Type B pancreatic cell (in vitro differentiated cells): Measurements from ENCODE around the gene APLP2. TPM values are rescaled to one million over a fixed set of nuclear protein-coding genes. Genes with fewer than 3 reads are reported as not detected.
A peak's percentile ranks its signal among the peaks of the same experiment; 100 is the strongest.

Source experiments
- DNase-seq: peaks from one replicate; pipeline ENCODE4 v3.0.0; 2021; ENCODE audit warnings: mixed read lengths; ENCODE audit not compliant: unreplicated experiment; ENCODE audit errors: extremely low spot score
- H3K27ac Mint-ChIP-seq: 2 replicates; pipeline ENCODE4 v1.8.0; 2021; ENCODE audit warnings: mild to moderate bottlenecking, mixed read lengths
- H3K27me3 Mint-ChIP-seq: 2 replicates; pipeline ENCODE4 v1.8.0; 2021; ENCODE audit warnings: mixed read lengths
- H3K36me3 Mint-ChIP-seq: 2 replicates; pipeline ENCODE4 v1.8.0; 2021; ENCODE audit warnings: mixed read lengths
- H3K4me1 Mint-ChIP-seq: one replicate; pipeline ENCODE4 v1.8.0; 2021; ENCODE audit warnings: mixed read lengths; ENCODE audit not compliant: unreplicated experiment
- H3K4me3 Mint-ChIP-seq: 2 replicates; pipeline ENCODE4 v1.8.0; 2021; ENCODE audit warnings: mild to moderate bottlenecking, mixed read lengths
- H3K9me3 Mint-ChIP-seq: 2 replicates; pipeline ENCODE4 v1.8.0; 2021; ENCODE audit warnings: mixed read lengths
- CTCF ChIP-seq: fragments of 200-600 bp; sonication (generic); conservative IDR thresholded peaks from 2 replicates; pipeline ENCODE4 v1.5.0; 2021; ENCODE audit warnings: antibody characterized with exemption, mild to moderate bottlenecking
- total RNA-seq: library from RNA; stranded (reverse); gene quantifications from 2 replicates; pipeline ENCODE4 v1.2.1, GENCODE V29; 2021; ENCODE audit warnings: low replicate concordance

The APLP2 gene
- total RNA-seq, 1 donor from 2014 or later, result 207 TPM

- peaks cover 58% of the 10 kb centered on the region for H3K27me3 Mint-ChIP-seq
- H3K4me3 Mint-ChIP-seq, result peak overlapping the region; percentile 90
- DNase-seq, result no peak
- H3K36me3 Mint-ChIP-seq, result peaks cover 4% of the 10 kb centered on the region
- H3K4me1 Mint-ChIP-seq, result peaks cover 20% of the 10 kb centered on the region
- peak overlapping the region; percentile 92 for H3K27ac Mint-ChIP-seq
- TF ChIP-seq CTCF, result no peak
- H3K9me3 Mint-ChIP-seq, result no peaks in the 10 kb centered on the region
Observed at GRCh38 chr11:130160498-130161155, 90.9 kb downstream of the APLP2 start.

- peaks cover 26% of the 10 kb centered on the region for H3K4me1 Mint-ChIP-seq
- peak overlapping the region; percentile 92 for H3K27ac Mint-ChIP-seq
- H3K9me3 Mint-ChIP-seq, result no peaks in the 10 kb centered on the region
- H3K4me3 Mint-ChIP-seq, result peak overlapping the region; percentile 90
- H3K27me3 Mint-ChIP-seq, result peaks cover 56% of the 10 kb centered on the region
- no peak for DNase-seq
- no peak for TF ChIP-seq CTCF
- H3K36me3 Mint-ChIP-seq, result peaks cover 10% of the 10 kb centered on the region
Observed at GRCh38 chr11:130161441-130162145, 91.9 kb downstream of the APLP2 start.

GRCh38 chr11:130162733-130163132 is 93.0 kb downstream of the APLP2 start:
- no peak for DNase-seq
- TF ChIP-seq CTCF, result no peak
- peaks cover 26% of the 10 kb centered on the region for H3K4me1 Mint-ChIP-seq
- H3K9me3 Mint-ChIP-seq, result no peaks in the 10 kb centered on the region
- H3K27me3 Mint-ChIP-seq, result peaks cover 49% of the 10 kb centered on the region
- H3K27ac Mint-ChIP-seq, result peak overlapping the region; percentile 36
- peaks cover 10% of the 10 kb centered on the region for H3K36me3 Mint-ChIP-seq
- H3K4me3 Mint-ChIP-seq, result peak overlapping the region; percentile 9

- H3K27ac Mint-ChIP-seq, result peak overlapping the region; percentile 36
- DNase-seq, result no peak
- peaks cover 26% of the 10 kb centered on the region for H3K4me1 Mint-ChIP-seq
- H3K27me3 Mint-ChIP-seq, result peaks cover 41% of the 10 kb centered on the region
- peak overlapping the region; percentile 45 for H3K4me3 Mint-ChIP-seq
- no peaks in the 10 kb centered on the region for H3K9me3 Mint-ChIP-seq
- H3K36me3 Mint-ChIP-seq, result peaks cover 10% of the 10 kb centered on the region
- no peak for TF ChIP-seq CTCF
Observed at GRCh38 chr11:130163346-130164220, 93.9 kb downstream of the APLP2 start.

GRCh38 chr11:130164221-130164570 is 94.5 kb downstream of the APLP2 start:
- Mint-ChIP-seq H3K4me1 (peaks cover 20% of the 10 kb centered on the region), H3K36me3 (peaks cover 10% of the 10 kb centered on the region), H3K27me3 (peaks cover 34% of the 10 kb centered on the region), H3K4me3 (no peak overlapping the region), H3K27ac (peak overlapping the region; percentile 24), H3K9me3 (no peaks in the 10 kb centered on the region)
- no peak for TF ChIP-seq CTCF
- DNase-seq, result no peak
